IMR-90 (cell line): ENCODE results near the gene IRF6. TPM values are rescaled to one million over a fixed set of nuclear protein-coding genes. Genes with fewer than 3 reads are reported as not detected.

Source experiments
- ATAC-seq: fragments of 200-7000 bp; cut with Tn5 transposase; 2 replicates; pipeline ENCODE4 v1.9.1; 2020; ENCODE audit warnings: low read depth, mild to moderate bottlenecking, moderate library complexity
- BruUV-seq: library from RNA; stranded (reverse); fragments of 400-500 nt; replicated peaks from 2 replicates; lab custom pipeline; 2021; lab: Mats Ljungman, UMichigan
- CTCF ChIA-PET: fragments of 300-600 bp; formaldehyde crosslinking; extraction: SDS; loops from one replicate; lab custom pipeline; 2021; ENCODE audit warnings: antibody characterized with exemption; lab: Yijun Ruan, JAX
- POLR2A ChIA-PET: fragments of 300-600 bp; sonication (Branson Sonifier 250); formaldehyde crosslinking; loops from one replicate; lab custom pipeline; 2022; ENCODE audit warnings: antibody characterized with exemption; ENCODE audit not compliant: unreplicated experiment; lab: Charles Lee
- DNase-seq: peaks from one replicate; pipeline ENCODE4 v3.0.0; 2013
- H2AFZ ChIP-seq: replicated peaks from 2 replicates; pipeline ENCODE3; 2013; ENCODE audit warnings: low read length, mild to moderate bottlenecking; ENCODE audit not compliant: poor library complexity
- H2AK5ac ChIP-seq: 2 replicates; pipeline ENCODE4 v1.6.1; 2013; ENCODE audit warnings: low read depth, low read length, inconsistent platforms
- H2AK9ac ChIP-seq: replicated peaks from 2 replicates; pipeline ENCODE3; 2013; ENCODE audit warnings: mild to moderate bottlenecking, low read depth, low read length, moderate library complexity; ENCODE audit not compliant: poor library complexity
- H2BK120ac ChIP-seq: 2 replicates; pipeline ENCODE4 v1.6.1; 2013; ENCODE audit warnings: low read depth, low read length, inconsistent platforms
- H2BK15ac ChIP-seq: 3 replicates; pipeline ENCODE4 v1.6.1; 2013; ENCODE audit warnings: low read depth, low read length, inconsistent platforms
- H2BK20ac ChIP-seq: 2 replicates; pipeline ENCODE4 v1.6.1; 2013; ENCODE audit warnings: low read depth, mild to moderate bottlenecking, inconsistent platforms, low read length, moderate library complexity
- H2BK5ac ChIP-seq: 2 replicates; pipeline ENCODE4 v1.6.1; 2013; ENCODE audit warnings: mild to moderate bottlenecking, low read depth, low read length, inconsistent platforms; ENCODE audit not compliant: poor library complexity, severe bottlenecking
- H3K14ac ChIP-seq: replicated peaks from 2 replicates; pipeline ENCODE4 v1.6.1; 2013; ENCODE audit warnings: low read depth, low read length, inconsistent platforms
- H3K18ac ChIP-seq: 2 replicates; pipeline ENCODE4 v1.6.1; 2013; ENCODE audit warnings: low read depth, low read length, control low read depth
- H3K23ac ChIP-seq: 2 replicates; pipeline ENCODE4 v1.6.1; 2013; ENCODE audit warnings: low read depth, low read length, inconsistent platforms
- H3K27ac ChIP-seq: 2 replicates; pipeline ENCODE4 v1.5.1; 2013; ENCODE audit warnings: mild to moderate bottlenecking, control low read depth, low read length; ENCODE audit not compliant: insufficient read depth
- H3K27me3 ChIP-seq: 2 replicates; pipeline ENCODE4 v1.6.1; 2013; ENCODE audit warnings: low read length; ENCODE audit not compliant: control insufficient read depth, insufficient read depth
- H3K36me3 ChIP-seq: 2 replicates; pipeline ENCODE4 v1.6.1; 2013; ENCODE audit warnings: low read length, mixed read lengths; ENCODE audit not compliant: control insufficient read depth, insufficient read depth
- H3K4ac ChIP-seq: 2 replicates; pipeline ENCODE4 v1.6.1; 2013; ENCODE audit warnings: low read depth, low read length, inconsistent platforms
- H3K4me1 ChIP-seq: 2 replicates; pipeline ENCODE4 v1.6.1; 2013; ENCODE audit warnings: low read length, mixed read lengths; ENCODE audit not compliant: control insufficient read depth, insufficient read depth
- H3K4me2 ChIP-seq: 2 replicates; pipeline ENCODE4 v1.6.1; 2013; ENCODE audit warnings: low read depth, mild to moderate bottlenecking, control low read depth, low read length, moderate library complexity
- H3K4me3 ChIP-seq: 2 replicates; pipeline ENCODE4 v1.5.1; 2013; ENCODE audit warnings: low read depth, mild to moderate bottlenecking, control low read depth, low read length, moderate library complexity; ENCODE audit not compliant: insufficient read depth
- H3K56ac ChIP-seq: 2 replicates; pipeline ENCODE4 v1.6.1; 2013; ENCODE audit warnings: low read length, inconsistent platforms; ENCODE audit not compliant: insufficient read depth; ENCODE audit errors: extremely low read depth
- H3K79me1 ChIP-seq, 2 experiments: 2 replicates each; pipeline ENCODE4 v1.6.1; 2013; ENCODE audit warnings: low read length in 2 of 2, inconsistent platforms in 1 of 2, low read depth in 1 of 2
- H3K9ac ChIP-seq: 2 replicates; pipeline ENCODE4 v1.6.1; 2013; ENCODE audit warnings: low read depth, low read length, control low read depth
- H3K9me1 ChIP-seq: 2 replicates; pipeline ENCODE4 v1.6.1; 2013; ENCODE audit warnings: low read length, inconsistent platforms; ENCODE audit not compliant: insufficient read depth
- H3K9me3 ChIP-seq: 2 replicates; pipeline ENCODE4 v1.6.1; 2013; ENCODE audit warnings: low read length; ENCODE audit not compliant: control insufficient read depth, insufficient read depth
- H4K20me1 ChIP-seq: 2 replicates; pipeline ENCODE4 v1.6.1; 2013; ENCODE audit warnings: low read length, inconsistent platforms; ENCODE audit not compliant: insufficient read depth
- H4K5ac ChIP-seq: 2 replicates; pipeline ENCODE4 v1.6.1; 2013; ENCODE audit warnings: mild to moderate bottlenecking, low read depth, low read length, control low read depth
- H4K8ac ChIP-seq, 2 experiments: 2 replicates each; pipeline ENCODE4 v1.6.1; 2013; ENCODE audit warnings: low read depth in 2 of 2, low read length in 2 of 2, control low read depth in 1 of 2, inconsistent platforms in 1 of 2
- H4K91ac ChIP-seq: 2 replicates; pipeline ENCODE4 v1.6.1; 2013; ENCODE audit warnings: low read depth, low read length, inconsistent platforms; ENCODE audit not compliant: insufficient read depth
- BHLHE40 ChIP-seq: fragments of 150-350 bp; IDR thresholded peaks from 2 replicates; pipeline ENCODE4 v1.6.1; 2016; ENCODE audit warnings: mild to moderate bottlenecking, low read depth, low read length
- CEBPB ChIP-seq: IDR thresholded peaks from 2 replicates; pipeline ENCODE4 v1.6.1; 2012; ENCODE audit warnings: low read depth, low read length, improper control_type of control experiment
- CHD1 ChIP-seq: IDR thresholded peaks from 2 replicates; pipeline ENCODE4 v1.6.1; 2012; ENCODE audit warnings: low read depth, low read length, improper control_type of control experiment
- ELK1 ChIP-seq: fragments of 150-350 bp; IDR thresholded peaks from 2 replicates; pipeline ENCODE4 v1.6.1; 2016; ENCODE audit warnings: low read depth, mild to moderate bottlenecking, low read length, moderate library complexity, borderline replicate concordance
- FOS ChIP-seq: fragments of 150-350 bp; IDR thresholded peaks from 2 replicates; pipeline ENCODE4 v1.6.1; 2016; ENCODE audit warnings: low read depth, low read length
- MAFK ChIP-seq: IDR thresholded peaks from 2 replicates; pipeline ENCODE4 v1.6.1; 2012; ENCODE audit warnings: low read depth, low read length, improper control_type of control experiment
- MAZ ChIP-seq: IDR thresholded peaks from 2 replicates; pipeline ENCODE4 v1.6.1; 2012; ENCODE audit warnings: low read depth, mild to moderate bottlenecking, low read length, improper control_type of control experiment, moderate library complexity, borderline replicate concordance
- MXI1 ChIP-seq: IDR thresholded peaks from 2 replicates; pipeline ENCODE4 v1.6.1; 2012; ENCODE audit warnings: low read depth, mild to moderate bottlenecking, low read length, moderate library complexity, borderline replicate concordance
- NFE2L2 ChIP-seq: fragments of 150-350 bp; IDR thresholded peaks from 2 replicates; pipeline ENCODE4 v1.6.1; 2016; ENCODE audit warnings: low read depth, mild to moderate bottlenecking, low read length
- POLR2A ChIP-seq: IDR thresholded peaks from 2 replicates; pipeline ENCODE4 v1.6.1; 2012; ENCODE audit warnings: mild to moderate bottlenecking, low read depth, low read length
- RAD21 ChIP-seq: IDR thresholded peaks from 2 replicates; pipeline ENCODE4 v1.6.1; 2012; ENCODE audit warnings: low read length, improper control_type of control experiment
- RCOR1 ChIP-seq: IDR thresholded peaks from 2 replicates; pipeline ENCODE4 v1.6.1; 2012; ENCODE audit warnings: mild to moderate bottlenecking, low read length, improper control_type of control experiment; ENCODE audit not compliant: insufficient replicate concordance
- RFX5 ChIP-seq: IDR thresholded peaks from 2 replicates; pipeline ENCODE4 v1.8.0; 2012; ENCODE audit warnings: low read depth, mild to moderate bottlenecking, low read length, moderate library complexity
- SMC3 ChIP-seq: fragments of 150-350 bp; IDR thresholded peaks from 2 replicates; pipeline ENCODE4 v1.6.1; 2016; ENCODE audit warnings: low read depth, mild to moderate bottlenecking, antibody characterized with exemption, low read length, moderate library complexity
- WGBS, 2 experiments: methylation state at CpG; one replicate each; pipeline versions ENCODE4 v1.1.5 to v1.1.7; 2013; ENCODE audit warnings: missing lambda C conversion rate in 2 of 2; ENCODE audit not compliant: insufficient read length in 1 of 2; ENCODE audit errors: extremely low coverage in 2 of 2; 5-methylcytosine and 5-hydroxymethylcytosine counted together
- dilution Hi-C: fragments of 300-500 bp; cut with HindIII; formaldehyde crosslinking; loops from one replicate; pipeline ENCODE4 v1.14.3; 2018; ENCODE audit warnings: low sequenced_read_pairs; ENCODE audit not compliant: unreplicated experiment
- in situ Hi-C: fragments of 300-500 bp; cut with MboI; formaldehyde crosslinking; loops from 3 replicates; pipeline ENCODE4 v1.14.3; 2019; ENCODE audit warnings: low sequenced_read_pairs, inconsistent platforms, mixed read lengths
- intact Hi-C: fragments of 100-400 bp; cut with micrococcal nuclease; formaldehyde crosslinking; loops from 2 replicates; pipeline ENCODE4 v1.10.0; 2022
- polyA plus RNA-seq, 3 experiments: library from polyadenylated mRNA; depleted of rRNA; stranded (reverse); fragments of >200 nt; gene quantifications; 2 replicates each; pipeline ENCODE4 v1.2.3, GENCODE V29; 2012; ENCODE audit warnings: low replicate concordance in 1 of 3
- total RNA-seq: library from RNA; depleted of rRNA; stranded (reverse); fragments of >200 nt; gene quantifications from 2 replicates; pipeline ENCODE4 v1.2.3, GENCODE V29; 2012
- TF ChIP-seq, protein P1 (sequence below): fragments of 150-350 bp; IDR thresholded peaks from 2 replicates; pipeline ENCODE4 v1.6.1; 2017; ENCODE audit warnings: mild to moderate bottlenecking, antibody characterized with exemption, low read length, low read depth
- TF ChIP-seq, protein P2 (sequence below): conservative IDR thresholded peaks from 2 replicates; pipeline ENCODE4 v1.5.1; 2012; ENCODE audit warnings: mild to moderate bottlenecking, low read depth, low read length, improper control_type of control experiment

Gene IRF6
- total and polyA plus RNA-seq, 2 of the 4 experiments (the other 2 are of a cell fraction): 1.2 to 2.9 TPM

- no TSS peak for BruUV-seq
These were observed 48.3 kb upstream of the IRF6 start for GRCh38 chr1:209854196-209854595.

More at GRCh38 chr1:209854196-209854595, 48.3 kb upstream of the IRF6 start:
- Histone ChIP-seq H3K4me2 (no peak overlapping the region), H3K9me3 (no peaks in the 10 kb centered on the region), H3K9me1 (peaks cover 5% of the 10 kb centered on the region; the same call in 1 of the 2 replicates), H3K36me3 (peaks cover 19% of the 10 kb centered on the region), H4K91ac (no peak overlapping the region), H2AK5ac (no peak overlapping the region), H3K18ac (no peak overlapping the region), H2AK9ac (no peak overlapping the region), H3K4ac (no peak overlapping the region), H2BK15ac (no peak overlapping the region), H4K5ac (no peak overlapping the region), H2BK5ac (no peak overlapping the region), H3K4me3 (no peak overlapping the region), H4K20me1 (no peaks in the 10 kb centered on the region), H3K4me1 (no peaks in the 10 kb centered on the region), H3K27ac (no peak overlapping the region), H2BK120ac (no peak overlapping the region), H3K23ac (no peak overlapping the region), H3K79me1 (peaks cover 6 to 22% of the 10 kb centered on the region in 2 experiments; a peak in 3 of 4 replicates), H3K56ac (no peak overlapping the region), H2BK20ac (no peak overlapping the region), H2AFZ (no peak overlapping the region), H4K8ac (no peak overlapping the region), H3K9ac (no peak overlapping the region), H3K14ac (no peak overlapping the region), H3K27me3 (no peaks in the 10 kb centered on the region)
- TF ChIP-seq CEBPB (no peak), FOS (no peak), RAD21 (no peak), MAFK (no peak), NFE2L2 (no peak), SMC3 (no peak), MXI1 (no peak), ELK1 (no peak), BHLHE40 (no peak), RCOR1 (no peak), RFX5 (no peak), MAZ (no peak), CHD1 (no peak), POLR2A (no peak)
- TF ChIP-seq, protein P1, sequence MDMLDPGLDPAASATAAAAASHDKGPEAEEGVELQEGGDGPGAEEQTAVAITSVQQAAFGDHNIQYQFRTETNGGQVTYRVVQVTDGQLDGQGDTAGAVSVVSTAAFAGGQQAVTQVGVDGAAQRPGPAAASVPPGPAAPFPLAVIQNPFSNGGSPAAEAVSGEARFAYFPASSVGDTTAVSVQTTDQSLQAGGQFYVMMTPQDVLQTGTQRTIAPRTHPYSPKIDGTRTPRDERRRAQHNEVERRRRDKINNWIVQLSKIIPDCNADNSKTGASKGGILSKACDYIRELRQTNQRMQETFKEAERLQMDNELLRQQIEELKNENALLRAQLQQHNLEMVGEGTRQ: no peak
- TF ChIP-seq, protein P2, sequence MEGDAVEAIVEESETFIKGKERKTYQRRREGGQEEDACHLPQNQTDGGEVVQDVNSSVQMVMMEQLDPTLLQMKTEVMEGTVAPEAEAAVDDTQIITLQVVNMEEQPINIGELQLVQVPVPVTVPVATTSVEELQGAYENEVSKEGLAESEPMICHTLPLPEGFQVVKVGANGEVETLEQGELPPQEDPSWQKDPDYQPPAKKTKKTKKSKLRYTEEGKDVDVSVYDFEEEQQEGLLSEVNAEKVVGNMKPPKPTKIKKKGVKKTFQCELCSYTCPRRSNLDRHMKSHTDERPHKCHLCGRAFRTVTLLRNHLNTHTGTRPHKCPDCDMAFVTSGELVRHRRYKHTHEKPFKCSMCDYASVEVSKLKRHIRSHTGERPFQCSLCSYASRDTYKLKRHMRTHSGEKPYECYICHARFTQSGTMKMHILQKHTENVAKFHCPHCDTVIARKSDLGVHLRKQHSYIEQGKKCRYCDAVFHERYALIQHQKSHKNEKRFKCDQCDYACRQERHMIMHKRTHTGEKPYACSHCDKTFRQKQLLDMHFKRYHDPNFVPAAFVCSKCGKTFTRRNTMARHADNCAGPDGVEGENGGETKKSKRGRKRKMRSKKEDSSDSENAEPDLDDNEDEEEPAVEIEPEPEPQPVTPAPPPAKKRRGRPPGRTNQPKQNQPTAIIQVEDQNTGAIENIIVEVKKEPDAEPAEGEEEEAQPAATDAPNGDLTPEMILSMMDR: no peak
- DNase-seq (no peak), ATAC-seq (no peak)
- intact Hi-C loops (no loop called here), in situ Hi-C loops (loop anchor here (25.0 kb wide), 1 partner anchor 458 kb away; no protein-coding TSS in a partner anchor), dilution Hi-C loops (no loop called here)
- POLR2A ChIA-PET: no interaction called here
- CTCF ChIA-PET: interaction anchor here (0.6 to 0.8 kb wide), 2 partner anchors 135 to 1469 kb away, joined by 3 read pairs; no protein-coding TSS in a partner anchor
- WGBS, 2 experiments: no CpG with 5 or more reads among the region's 3 CpGs
